Loucy (cell line): ENCODE data around the gene HEATR5B.

ENCODE experiments used
- EZH2phosphoT487 ChIP-seq: fragments of 200-600 bp; IDR thresholded peaks from 2 replicates; pipeline ENCODE4 v1.6.1; 2018; ENCODE audit warnings: antibody characterized with exemption, mild to moderate bottlenecking, moderate library complexity, borderline replicate concordance
- TF ChIP-seq, protein P1 (sequence below): fragments of 200-600 bp; sonication (generic); conservative IDR thresholded peaks from 2 replicates; pipeline ENCODE4 v1.5.1; 2014; ENCODE audit warnings: mild to moderate bottlenecking, antibody characterized with exemption, low read length

DNA sequence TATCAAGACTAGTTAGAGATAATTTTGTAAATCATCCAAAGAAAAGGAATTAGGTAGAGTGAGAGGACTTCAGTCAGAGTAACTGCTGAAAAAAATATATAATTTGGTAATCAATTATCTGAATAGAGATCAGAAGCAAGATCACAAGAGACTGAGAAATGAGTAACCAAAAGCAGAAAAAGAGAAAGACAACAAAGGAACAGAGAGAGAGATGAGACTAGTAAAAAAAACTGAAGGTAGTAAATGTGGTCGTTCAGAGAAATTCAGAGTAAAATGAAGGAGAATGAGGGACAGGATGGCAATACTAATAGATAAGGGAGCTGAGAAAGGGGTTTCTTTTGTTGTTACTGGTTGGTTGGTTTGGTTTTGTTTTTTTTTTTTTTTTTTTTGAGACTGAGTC is 134.3 kb downstream of the HEATR5B start:
- TF ChIP-seq, protein P1, sequence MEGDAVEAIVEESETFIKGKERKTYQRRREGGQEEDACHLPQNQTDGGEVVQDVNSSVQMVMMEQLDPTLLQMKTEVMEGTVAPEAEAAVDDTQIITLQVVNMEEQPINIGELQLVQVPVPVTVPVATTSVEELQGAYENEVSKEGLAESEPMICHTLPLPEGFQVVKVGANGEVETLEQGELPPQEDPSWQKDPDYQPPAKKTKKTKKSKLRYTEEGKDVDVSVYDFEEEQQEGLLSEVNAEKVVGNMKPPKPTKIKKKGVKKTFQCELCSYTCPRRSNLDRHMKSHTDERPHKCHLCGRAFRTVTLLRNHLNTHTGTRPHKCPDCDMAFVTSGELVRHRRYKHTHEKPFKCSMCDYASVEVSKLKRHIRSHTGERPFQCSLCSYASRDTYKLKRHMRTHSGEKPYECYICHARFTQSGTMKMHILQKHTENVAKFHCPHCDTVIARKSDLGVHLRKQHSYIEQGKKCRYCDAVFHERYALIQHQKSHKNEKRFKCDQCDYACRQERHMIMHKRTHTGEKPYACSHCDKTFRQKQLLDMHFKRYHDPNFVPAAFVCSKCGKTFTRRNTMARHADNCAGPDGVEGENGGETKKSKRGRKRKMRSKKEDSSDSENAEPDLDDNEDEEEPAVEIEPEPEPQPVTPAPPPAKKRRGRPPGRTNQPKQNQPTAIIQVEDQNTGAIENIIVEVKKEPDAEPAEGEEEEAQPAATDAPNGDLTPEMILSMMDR: no peak
- TF ChIP-seq EZH2phosphoT487: no peak
